Measurements from ENCODE around the gene DUSP19.

DNA sequence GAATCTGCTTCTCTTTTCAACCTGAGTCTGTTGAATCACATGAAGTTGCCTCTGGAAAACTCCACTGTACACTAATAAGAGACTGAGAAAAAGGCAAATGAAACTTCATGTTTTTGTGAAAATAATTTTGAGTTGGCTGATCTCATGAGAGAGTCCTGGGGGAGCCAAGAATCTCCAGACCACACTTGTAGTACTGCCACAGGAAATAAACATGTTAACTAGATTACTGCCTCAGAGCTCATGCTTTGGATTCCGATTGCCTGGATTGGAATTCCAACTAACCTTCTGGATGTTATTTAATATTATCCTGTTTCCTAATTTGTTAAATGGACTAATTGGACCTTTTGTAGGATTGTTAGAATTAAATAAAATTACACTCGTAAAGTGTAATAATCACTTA, 70.9 kb downstream of the DUSP19 start:
- TF ChIP-seq, protein P1, sequence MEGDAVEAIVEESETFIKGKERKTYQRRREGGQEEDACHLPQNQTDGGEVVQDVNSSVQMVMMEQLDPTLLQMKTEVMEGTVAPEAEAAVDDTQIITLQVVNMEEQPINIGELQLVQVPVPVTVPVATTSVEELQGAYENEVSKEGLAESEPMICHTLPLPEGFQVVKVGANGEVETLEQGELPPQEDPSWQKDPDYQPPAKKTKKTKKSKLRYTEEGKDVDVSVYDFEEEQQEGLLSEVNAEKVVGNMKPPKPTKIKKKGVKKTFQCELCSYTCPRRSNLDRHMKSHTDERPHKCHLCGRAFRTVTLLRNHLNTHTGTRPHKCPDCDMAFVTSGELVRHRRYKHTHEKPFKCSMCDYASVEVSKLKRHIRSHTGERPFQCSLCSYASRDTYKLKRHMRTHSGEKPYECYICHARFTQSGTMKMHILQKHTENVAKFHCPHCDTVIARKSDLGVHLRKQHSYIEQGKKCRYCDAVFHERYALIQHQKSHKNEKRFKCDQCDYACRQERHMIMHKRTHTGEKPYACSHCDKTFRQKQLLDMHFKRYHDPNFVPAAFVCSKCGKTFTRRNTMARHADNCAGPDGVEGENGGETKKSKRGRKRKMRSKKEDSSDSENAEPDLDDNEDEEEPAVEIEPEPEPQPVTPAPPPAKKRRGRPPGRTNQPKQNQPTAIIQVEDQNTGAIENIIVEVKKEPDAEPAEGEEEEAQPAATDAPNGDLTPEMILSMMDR (IDR thresholded peaks at IDR 0.05): no peak
- TF ChIP-seq POLR2AphosphoS5 (IDR thresholded peaks at IDR 0.05) (no peak), POLR2A (IDR thresholded peaks at IDR 0.05) (no peak), EP300 (IDR thresholded peaks at IDR 0.05; ENCODE audit: low read depth) (no peak)
